ENCODE measurements around the gene CALCA.

The CALCA gene, protein sequence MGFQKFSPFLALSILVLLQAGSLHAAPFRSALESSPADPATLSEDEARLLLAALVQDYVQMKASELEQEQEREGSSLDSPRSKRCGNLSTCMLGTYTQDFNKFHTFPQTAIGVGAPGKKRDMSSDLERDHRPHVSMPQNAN

DNA sequence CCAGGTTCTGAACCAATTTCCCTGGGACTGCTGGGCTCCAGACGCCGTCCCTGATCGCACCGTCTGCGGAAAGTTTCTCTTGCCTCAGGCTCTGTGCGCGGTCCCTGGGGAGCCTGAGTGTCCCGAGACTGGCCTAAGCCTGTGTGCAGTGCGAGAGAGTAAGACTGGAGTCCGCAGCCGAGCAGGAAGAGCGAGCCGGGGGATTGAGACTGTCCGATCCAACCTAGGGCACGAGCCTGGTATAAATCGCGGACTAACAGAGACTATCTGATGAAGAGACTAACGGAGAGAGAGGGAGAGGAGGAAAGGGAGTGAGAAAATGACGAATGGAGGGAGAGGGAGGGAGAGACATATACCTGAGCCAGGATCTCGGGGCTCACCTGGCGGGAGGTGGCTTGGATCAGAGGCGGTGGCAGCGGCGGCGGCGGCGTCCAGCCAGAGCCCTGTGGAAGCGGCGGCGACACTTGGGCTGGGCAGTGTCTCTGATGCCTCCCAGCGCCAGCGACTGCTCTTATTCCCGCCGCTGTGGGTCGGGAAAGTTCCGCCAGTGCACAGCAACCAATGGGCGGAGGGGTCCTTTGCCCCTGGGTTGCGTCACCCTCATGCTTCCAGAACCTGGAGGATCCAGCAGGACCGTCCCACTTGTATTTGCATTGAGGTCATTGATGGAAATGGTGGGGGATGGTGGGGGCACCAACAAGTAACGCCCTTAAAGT, at the start of gene CALCA:
TSS of gene CALCA (minus strand) at position 487 of the 716 bp plus-strand sequence. CDS start 1,159 bp downstream, outside the sequence.
- H3K27me3 ChIP-seq (ENCODE audit: low read depth, low read length): no peaks in the 10 kb centered on the region
- H2AFZ ChIP-seq (ENCODE audit: low read depth, low read length): no peak within 1 kb of the TSS
- no peak within 1 kb of the TSS for H3K9ac ChIP-seq (ENCODE audit: low read length)
- H3K27ac ChIP-seq (ENCODE audit: low read length): no peak within 1 kb of the TSS
- TF ChIP-seq, protein P1, sequence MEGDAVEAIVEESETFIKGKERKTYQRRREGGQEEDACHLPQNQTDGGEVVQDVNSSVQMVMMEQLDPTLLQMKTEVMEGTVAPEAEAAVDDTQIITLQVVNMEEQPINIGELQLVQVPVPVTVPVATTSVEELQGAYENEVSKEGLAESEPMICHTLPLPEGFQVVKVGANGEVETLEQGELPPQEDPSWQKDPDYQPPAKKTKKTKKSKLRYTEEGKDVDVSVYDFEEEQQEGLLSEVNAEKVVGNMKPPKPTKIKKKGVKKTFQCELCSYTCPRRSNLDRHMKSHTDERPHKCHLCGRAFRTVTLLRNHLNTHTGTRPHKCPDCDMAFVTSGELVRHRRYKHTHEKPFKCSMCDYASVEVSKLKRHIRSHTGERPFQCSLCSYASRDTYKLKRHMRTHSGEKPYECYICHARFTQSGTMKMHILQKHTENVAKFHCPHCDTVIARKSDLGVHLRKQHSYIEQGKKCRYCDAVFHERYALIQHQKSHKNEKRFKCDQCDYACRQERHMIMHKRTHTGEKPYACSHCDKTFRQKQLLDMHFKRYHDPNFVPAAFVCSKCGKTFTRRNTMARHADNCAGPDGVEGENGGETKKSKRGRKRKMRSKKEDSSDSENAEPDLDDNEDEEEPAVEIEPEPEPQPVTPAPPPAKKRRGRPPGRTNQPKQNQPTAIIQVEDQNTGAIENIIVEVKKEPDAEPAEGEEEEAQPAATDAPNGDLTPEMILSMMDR (IDR thresholded peaks at IDR 0.05; ENCODE audit: low read depth, low read length): no peak
- no peak for TF ChIP-seq EZH2phosphoT487 (IDR thresholded peaks at IDR 0.05; ENCODE audit: low read depth)
- no peaks in the 10 kb centered on the region for H3K36me3 ChIP-seq (replicated peaks; ENCODE audit: low read depth, low read length)
- no peaks in the 10 kb centered on the region for H3K9me3 ChIP-seq (ENCODE audit: insufficient read depth, low read length)
- no peaks in the 10 kb centered on the region for H3K4me1 ChIP-seq (ENCODE audit: low read length)
- no peaks in the 10 kb centered on the region for H3K79me2 ChIP-seq (ENCODE audit: low read length)
- no peak within 1 kb of the TSS for H3K4me3 ChIP-seq (ENCODE audit: low read length)
- no peaks in the 10 kb centered on the region for H4K20me1 ChIP-seq (ENCODE audit: insufficient read depth, low read length)
- no peak within 1 kb of the TSS for H3K4me2 ChIP-seq (ENCODE audit: low read length)

DNA sequence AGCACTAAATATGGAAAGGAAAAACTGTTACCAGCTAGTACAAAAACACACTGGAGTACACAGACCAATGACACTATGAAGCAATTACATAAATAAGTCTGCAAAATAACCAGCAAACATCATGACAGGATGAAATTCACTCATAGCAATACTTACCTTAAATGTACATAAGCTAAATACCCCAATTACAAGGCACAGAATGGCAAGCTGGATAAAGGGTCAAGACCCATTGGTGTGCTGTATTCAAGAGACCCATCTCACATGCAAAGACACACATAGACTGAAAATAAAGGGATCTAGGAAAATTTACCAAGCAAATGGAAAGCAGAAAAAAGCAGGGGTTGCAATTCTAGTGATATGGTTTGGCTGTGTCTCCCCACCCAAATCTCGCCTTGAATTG, 44.0 kb upstream of the CALCA start:
- Histone ChIP-seq H3K4me3 (ENCODE audit: low read length) (no peak overlapping the region), H3K36me3 (replicated peaks; ENCODE audit: low read depth, low read length) (no peaks in the 10 kb centered on the region), H3K27me3 (ENCODE audit: low read depth, low read length) (no peaks in the 10 kb centered on the region; the same call in 1 of the 2 replicates), H3K27ac (ENCODE audit: low read length) (no peak overlapping the region), H3K4me2 (ENCODE audit: low read length) (no peak overlapping the region), H3K9ac (ENCODE audit: low read length) (no peak overlapping the region), H2AFZ (ENCODE audit: low read depth, low read length) (no peak overlapping the region), H4K20me1 (ENCODE audit: insufficient read depth, low read length) (no peaks in the 10 kb centered on the region), H3K9me3 (ENCODE audit: insufficient read depth, low read length) (no peaks in the 10 kb centered on the region), H3K79me2 (ENCODE audit: low read length) (no peaks in the 10 kb centered on the region), H3K4me1 (ENCODE audit: low read length) (no peaks in the 10 kb centered on the region)
- TF ChIP-seq, protein P1 (IDR thresholded peaks at IDR 0.05; ENCODE audit: low read depth, low read length): no peak
- TF ChIP-seq EZH2phosphoT487 (IDR thresholded peaks at IDR 0.05; ENCODE audit: low read depth): no peak

DNA sequence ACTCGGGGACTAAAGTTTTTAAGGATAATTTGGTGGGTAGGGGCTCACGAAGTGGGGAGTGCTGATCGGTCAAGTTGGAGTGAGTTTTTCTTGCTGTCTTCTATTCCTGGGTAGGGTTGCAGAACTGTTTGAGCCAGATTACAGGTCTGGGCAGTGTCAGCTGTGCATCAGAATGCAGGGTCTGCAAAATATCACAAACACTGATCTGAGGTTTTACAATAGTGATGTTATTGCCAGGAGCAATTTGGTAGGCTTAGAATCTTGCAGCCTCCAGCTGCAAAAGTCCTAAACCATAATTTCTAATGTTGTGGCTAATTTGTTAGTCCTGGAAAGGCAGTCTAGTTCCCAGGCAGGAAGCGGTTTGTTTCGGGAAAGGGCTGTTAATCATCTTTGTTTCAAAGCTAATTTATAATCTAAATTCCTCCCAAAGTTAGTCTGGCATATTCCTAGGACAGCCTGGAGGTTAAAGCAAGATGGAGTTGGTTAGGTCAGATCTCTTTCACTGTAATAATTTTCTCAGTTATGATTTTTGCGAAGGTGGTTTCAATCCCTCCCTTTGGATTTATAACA, 39.7 kb upstream of the CALCA start:
- H3K27me3 ChIP-seq (ENCODE audit: low read depth, low read length): peaks cover 6% of the 10 kb centered on the region; the same call in 1 of the 2 replicates
- TF ChIP-seq, protein P1 (IDR thresholded peaks at IDR 0.05; ENCODE audit: low read depth, low read length): no peak
- TF ChIP-seq EZH2phosphoT487 (IDR thresholded peaks at IDR 0.05; ENCODE audit: low read depth): no peak

DNA sequence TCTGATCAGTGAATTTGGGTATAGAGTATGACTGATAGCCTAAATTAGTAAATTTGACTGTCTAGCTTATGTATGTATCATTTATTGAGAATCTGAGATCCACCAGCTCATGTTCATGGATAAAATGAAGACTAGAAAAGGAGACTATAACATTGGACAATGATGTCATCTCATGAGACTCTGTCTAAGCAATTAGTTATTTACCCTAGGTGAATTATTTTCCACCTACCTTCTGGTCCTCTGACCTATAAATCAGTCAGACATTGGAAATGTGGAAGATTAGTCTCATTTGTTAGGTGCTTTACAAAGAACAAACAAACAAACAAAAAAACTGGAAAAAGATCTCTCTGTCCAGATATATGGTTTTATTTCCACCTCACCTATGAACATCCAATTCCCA, 38.7 kb upstream of the CALCA start:
- Histone ChIP-seq H3K4me1 (ENCODE audit: low read length) (0 out of 2 replicates have a peak, but pooled peaks cover 2% of the 10 kb centered on the region), H3K9ac (ENCODE audit: low read length) (no peak overlapping the region), H3K79me2 (ENCODE audit: low read length) (no peaks in the 10 kb centered on the region), H3K4me2 (ENCODE audit: low read length) (no peak overlapping the region), H3K9me3 (ENCODE audit: insufficient read depth, low read length) (no peaks in the 10 kb centered on the region), H3K36me3 (replicated peaks; ENCODE audit: low read depth, low read length) (no peaks in the 10 kb centered on the region), H3K4me3 (ENCODE audit: low read length) (no peak overlapping the region), H4K20me1 (ENCODE audit: insufficient read depth, low read length) (no peaks in the 10 kb centered on the region), H3K27me3 (ENCODE audit: low read depth, low read length) (peaks cover 6% of the 10 kb centered on the region; the same call in 1 of the 2 replicates), H2AFZ (ENCODE audit: low read depth, low read length) (no peak overlapping the region), H3K27ac (ENCODE audit: low read length) (no peak overlapping the region)
- TF ChIP-seq EZH2phosphoT487 (IDR thresholded peaks at IDR 0.05; ENCODE audit: low read depth): no peak
- TF ChIP-seq, protein P1 (IDR thresholded peaks at IDR 0.05; ENCODE audit: low read depth, low read length): no peak

More for the DNA sequence above, 39.7 kb upstream of the CALCA start:
- Histone ChIP-seq H3K27ac (ENCODE audit: low read length) (no peak overlapping the region), H2AFZ (ENCODE audit: low read depth, low read length) (no peak overlapping the region), H3K4me1 (ENCODE audit: low read length) (no peaks in the 10 kb centered on the region), H4K20me1 (ENCODE audit: insufficient read depth, low read length) (no peaks in the 10 kb centered on the region), H3K36me3 (replicated peaks; ENCODE audit: low read depth, low read length) (no peaks in the 10 kb centered on the region), H3K9ac (ENCODE audit: low read length) (no peak overlapping the region), H3K4me2 (ENCODE audit: low read length) (no peak overlapping the region), H3K79me2 (ENCODE audit: low read length) (no peaks in the 10 kb centered on the region), H3K9me3 (ENCODE audit: insufficient read depth, low read length) (no peaks in the 10 kb centered on the region), H3K4me3 (ENCODE audit: low read length) (no peak overlapping the region)
